Mononuclear cell (primary cell): ENCODE data around the gene OGG1. TPM values are rescaled to one million over a fixed set of nuclear protein-coding genes. Genes with fewer than 3 reads are reported as not detected.

Source experiments
- H3K27me3 ChIP-seq: 2 replicates; pipeline ENCODE4 v1.6.0; 2011; ENCODE audit warnings: low read length, control low read depth; ENCODE audit not compliant: insufficient read depth
- H3K4me1 ChIP-seq: 2 replicates; pipeline ENCODE4 v1.5.1; 2011; ENCODE audit warnings: mild to moderate bottlenecking, low read length, control low read depth; ENCODE audit not compliant: insufficient read depth
- H3K4me3 ChIP-seq: 2 replicates; pipeline ENCODE4 v1.5.1; 2011; ENCODE audit warnings: mild to moderate bottlenecking, low read length, moderate library complexity
- H3K9me3 ChIP-seq: 2 replicates; pipeline ENCODE4 v1.5.1; 2011; ENCODE audit warnings: low read depth, mild to moderate bottlenecking, control low read depth, low read length
- total RNA-seq: library from RNA; depleted of rRNA; stranded (reverse); fragments of >200 nt; gene quantifications from one replicate; pipeline ENCODE4 v1.2.3, GENCODE V29; 2012

The OGG1 gene
- total RNA-seq, 1 donor, result 7.8 TPM

DNA sequence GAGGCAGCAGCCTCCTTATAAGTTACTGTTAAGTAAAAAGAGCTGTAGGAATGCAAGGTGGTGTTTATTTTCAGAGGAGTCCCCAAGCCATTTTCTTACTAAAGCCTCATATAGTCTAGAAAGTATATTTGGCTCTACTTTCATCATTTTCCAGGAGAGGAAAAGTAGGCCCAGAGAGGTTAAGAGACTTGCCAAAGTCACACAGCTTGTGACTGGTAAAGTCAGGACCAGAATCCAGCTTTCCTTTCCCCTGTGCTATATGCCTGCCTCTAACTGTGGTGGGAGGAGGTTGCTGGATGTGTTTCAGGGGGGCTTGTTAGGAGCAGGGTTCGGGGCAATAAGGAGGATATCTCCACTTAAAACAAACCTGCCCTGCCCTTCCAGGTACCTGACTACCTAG is 7.2 kb upstream of the OGG1 start:
- no peaks in the 10 kb centered on the region for H3K27me3 ChIP-seq
- H3K9me3 ChIP-seq, result no peaks in the 10 kb centered on the region
- no peak overlapping the region for H3K4me3 ChIP-seq
- no peaks in the 10 kb centered on the region for H3K4me1 ChIP-seq

DNA sequence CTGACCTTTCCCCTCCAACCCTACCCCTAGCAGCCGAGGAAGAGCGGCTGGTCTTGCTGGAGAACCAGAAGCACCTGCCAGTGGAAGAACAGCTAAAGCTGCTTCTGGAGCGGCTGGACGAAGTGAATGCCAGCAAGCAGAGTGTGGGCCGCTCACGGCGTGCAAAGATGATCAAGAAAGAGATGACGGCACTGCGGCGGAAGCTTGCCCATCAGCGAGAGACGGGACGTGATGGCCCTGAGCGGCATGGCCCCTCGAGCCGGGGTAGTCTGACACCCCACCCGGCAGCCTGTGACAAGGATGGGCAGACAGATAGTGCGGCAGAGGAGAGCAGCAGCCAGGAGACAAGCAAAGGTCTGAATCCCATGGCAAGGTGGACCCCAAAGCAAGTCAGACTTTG is 6.2 kb upstream of the OGG1 start:
- Histone ChIP-seq H3K9me3 (no peaks in the 10 kb centered on the region), H3K27me3 (no peaks in the 10 kb centered on the region), H3K4me3 (no peak overlapping the region), H3K4me1 (no peaks in the 10 kb centered on the region)

DNA sequence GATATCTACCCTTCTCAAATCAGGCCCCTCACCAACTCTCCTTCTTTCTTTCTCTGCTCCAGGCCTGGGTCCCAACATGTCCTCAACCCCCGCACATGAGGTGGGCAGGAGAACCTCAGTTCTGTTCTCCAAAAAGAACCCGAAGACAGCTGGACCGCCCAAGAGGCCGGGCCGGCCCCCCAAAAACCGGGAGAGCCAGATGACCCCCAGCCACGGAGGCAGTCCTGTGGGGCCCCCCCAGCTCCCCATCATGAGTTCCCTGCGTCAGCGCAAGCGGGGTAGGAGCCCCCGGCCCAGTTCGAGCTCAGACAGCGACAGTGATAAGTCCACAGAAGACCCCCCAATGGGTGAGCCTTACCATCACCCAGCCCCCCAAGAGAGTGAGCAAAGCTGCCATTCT is 5.6 kb upstream of the OGG1 start:
- Histone ChIP-seq H3K9me3 (no peaks in the 10 kb centered on the region), H3K27me3 (no peaks in the 10 kb centered on the region), H3K4me3 (no peak overlapping the region), H3K4me1 (peaks cover 3% of the 10 kb centered on the region)

DNA sequence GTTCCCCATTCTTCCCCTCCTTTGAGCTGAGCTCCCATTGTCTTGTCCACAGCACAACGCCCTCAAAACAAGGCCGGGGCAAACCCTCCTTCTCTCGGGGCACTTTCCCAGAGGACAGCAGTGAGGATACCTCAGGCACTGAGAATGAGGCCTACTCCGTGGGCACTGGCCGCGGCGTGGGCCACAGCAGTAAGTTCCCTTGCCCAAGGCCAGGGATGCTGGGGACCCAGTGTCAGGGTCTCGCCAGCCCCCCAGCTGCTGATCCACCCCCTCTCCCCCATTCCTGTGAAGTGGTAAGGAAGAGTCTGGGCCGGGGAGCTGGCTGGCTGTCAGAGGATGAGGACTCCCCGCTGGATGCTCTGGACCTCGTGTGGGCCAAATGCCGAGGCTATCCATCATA is 4.2 kb upstream of the OGG1 start:
- Histone ChIP-seq H3K4me3 (no peak overlapping the region), H3K9me3 (no peaks in the 10 kb centered on the region), H3K27me3 (no peaks in the 10 kb centered on the region), H3K4me1 (peaks cover 11% of the 10 kb centered on the region)

DNA sequence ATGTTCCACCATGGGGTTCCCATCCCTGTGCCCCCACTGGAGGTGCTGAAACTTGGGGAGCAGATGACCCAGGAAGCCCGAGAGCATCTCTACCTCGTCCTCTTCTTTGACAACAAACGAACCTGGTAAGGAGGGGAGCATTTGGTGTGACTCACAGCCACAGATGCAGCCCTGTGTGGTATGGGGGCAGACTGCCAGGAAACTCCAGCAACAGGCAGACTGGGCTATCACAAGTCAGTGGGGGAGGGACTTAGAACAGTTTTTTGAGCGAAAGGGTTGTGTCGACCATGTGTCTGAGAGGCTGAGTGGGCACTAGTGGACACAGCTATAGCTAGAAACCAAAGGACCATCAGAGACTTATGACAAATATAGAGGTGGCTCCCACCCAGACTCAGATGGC is 3.4 kb upstream of the OGG1 start:
- no peaks in the 10 kb centered on the region for H3K9me3 ChIP-seq

DNA sequence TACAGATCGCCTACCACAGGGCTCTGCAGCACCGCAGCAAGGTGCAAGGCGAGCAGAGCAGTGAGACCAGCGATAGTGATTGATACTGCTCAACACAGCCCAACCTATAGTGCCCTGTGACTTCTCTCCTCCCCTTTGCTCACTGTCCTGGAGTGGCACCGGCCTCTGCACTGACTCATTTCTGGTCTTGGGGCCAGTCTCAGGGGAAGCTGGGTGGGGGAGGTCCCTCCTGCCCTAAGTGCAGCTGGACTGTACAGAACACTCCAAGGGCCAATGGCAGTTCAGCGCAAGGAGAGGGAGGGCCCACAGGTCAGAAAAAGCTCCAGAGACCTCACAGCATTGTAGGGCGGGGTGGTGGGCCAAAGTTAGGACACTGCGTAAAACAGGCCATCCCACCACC is 2.5 kb upstream of the OGG1 start:
- no peak overlapping the region for H3K4me3 ChIP-seq
- peaks cover 27% of the 10 kb centered on the region for H3K4me1 ChIP-seq
- no peaks in the 10 kb centered on the region for H3K9me3 ChIP-seq
- H3K27me3 ChIP-seq, result no peaks in the 10 kb centered on the region

More for the DNA sequence above, 3.4 kb upstream of the OGG1 start:
- H3K27me3 ChIP-seq, result no peaks in the 10 kb centered on the region
- H3K4me1 ChIP-seq, result peaks cover 19% of the 10 kb centered on the region
- no peak overlapping the region for H3K4me3 ChIP-seq

DNA sequence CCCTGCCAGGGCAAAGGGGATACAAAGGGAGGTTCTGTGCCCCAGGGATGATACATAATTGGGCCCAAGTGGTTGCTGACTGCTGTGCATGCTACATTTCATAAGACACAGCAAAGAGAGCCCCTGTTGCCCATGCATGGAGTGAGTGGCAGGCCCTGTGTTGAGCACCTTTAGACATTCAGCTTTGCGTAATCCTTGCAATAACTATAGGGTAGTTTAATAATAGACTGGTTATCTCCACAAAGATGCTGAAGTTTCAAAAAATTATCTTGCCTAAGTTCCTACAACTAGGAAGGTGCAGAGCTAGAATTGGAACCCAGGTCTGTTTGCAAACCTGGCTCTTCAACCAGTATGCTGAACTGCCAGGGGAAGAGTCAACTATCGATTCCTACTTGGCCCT is 1.7 kb upstream of the OGG1 start:
- peaks cover 29% of the 10 kb centered on the region for H3K4me1 ChIP-seq
- H3K9me3 ChIP-seq, result no peaks in the 10 kb centered on the region
- no peaks in the 10 kb centered on the region for H3K27me3 ChIP-seq
- no peak overlapping the region for H3K4me3 ChIP-seq

DNA sequence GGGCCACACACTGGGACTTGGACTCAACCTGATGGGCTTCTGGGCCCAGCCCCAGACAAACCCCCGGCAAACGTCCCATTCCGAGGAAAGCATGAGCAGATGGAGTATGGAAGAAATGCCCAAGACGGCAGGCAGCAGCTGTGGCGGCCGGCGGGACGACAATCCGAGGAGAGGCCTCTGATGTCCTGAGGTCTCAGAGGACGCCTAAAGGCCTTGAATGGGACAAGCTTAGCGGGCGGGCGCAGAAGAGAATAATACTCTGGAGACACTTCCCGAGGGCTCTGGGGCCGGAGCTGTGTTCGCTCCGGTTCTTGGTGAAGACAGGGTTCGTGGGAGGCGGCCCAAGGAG is 482 bp upstream of the OGG1 start:
- no peaks in the 10 kb centered on the region for H3K9me3 ChIP-seq
- peak overlapping the region; percentile 58 for H3K4me3 ChIP-seq

DNA sequence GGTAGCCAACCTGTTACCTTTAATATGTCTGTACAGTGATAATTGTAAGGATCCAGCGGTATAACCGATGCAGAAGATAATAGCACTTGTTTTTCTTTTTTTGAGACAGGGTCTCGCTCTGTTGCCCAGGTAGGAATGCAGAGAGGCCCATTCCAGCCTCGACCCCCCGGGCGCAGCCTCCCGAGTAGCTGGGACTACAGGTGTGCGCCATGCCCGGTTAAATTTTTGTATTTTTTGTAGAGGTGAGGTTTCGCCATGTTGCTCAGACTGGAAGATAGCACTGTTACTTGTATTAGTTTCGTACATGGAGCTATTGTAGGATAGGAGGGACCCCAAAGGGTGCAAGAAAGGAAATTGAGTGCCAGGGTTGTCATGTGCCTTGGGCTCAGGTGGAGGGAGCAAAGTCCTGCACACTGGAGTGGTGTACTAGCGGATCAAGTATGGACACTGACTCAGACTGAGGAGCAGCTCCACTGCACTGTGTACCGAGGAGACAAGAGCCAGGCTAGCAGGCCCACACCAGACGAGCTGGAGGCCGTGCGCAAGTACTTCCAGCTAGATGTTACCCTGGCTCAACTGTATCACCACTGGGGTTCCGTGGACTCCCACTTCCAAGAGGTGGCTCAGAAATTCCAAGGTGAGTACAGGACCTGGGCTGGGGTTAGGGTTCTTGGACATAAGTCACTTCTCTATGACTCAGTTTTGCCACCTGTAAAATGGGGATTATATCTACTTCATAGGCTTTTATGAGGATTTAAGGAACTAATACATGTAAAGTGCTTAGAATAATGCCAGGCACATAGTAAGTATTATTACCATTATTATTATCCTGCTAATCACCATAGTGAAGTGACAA is 1.0 kb downstream of the OGG1 start:
- H3K9me3 ChIP-seq, result no peaks in the 10 kb centered on the region
- H3K27me3 ChIP-seq, result no peaks in the 10 kb centered on the region
- H3K4me3 ChIP-seq, result peak overlapping the region; percentile 58
- H3K4me1 ChIP-seq, result peaks cover 45% of the 10 kb centered on the region

More for the DNA sequence above, 482 bp upstream of the OGG1 start:
- H3K4me1 ChIP-seq, result peaks cover 32% of the 10 kb centered on the region
- H3K27me3 ChIP-seq, result no peaks in the 10 kb centered on the region

DNA sequence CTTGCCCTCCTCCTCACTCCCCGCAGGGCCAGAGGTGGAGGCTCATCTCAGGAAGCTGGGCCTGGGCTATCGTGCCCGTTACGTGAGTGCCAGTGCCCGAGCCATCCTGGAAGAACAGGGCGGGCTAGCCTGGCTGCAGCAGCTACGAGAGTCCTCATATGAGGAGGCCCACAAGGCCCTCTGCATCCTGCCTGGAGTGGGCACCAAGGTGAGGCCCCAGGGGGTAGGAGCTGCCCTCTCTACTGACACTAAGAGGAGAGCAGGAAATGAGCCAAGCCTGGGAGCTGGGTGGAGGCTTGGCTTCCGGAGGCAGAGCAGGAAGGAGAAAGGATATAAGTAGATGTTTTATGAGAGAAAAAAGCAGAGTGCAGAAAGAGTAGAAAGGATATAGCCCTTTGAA is 4.9 kb downstream of the OGG1 start:
- Histone ChIP-seq H3K4me3 (no peak overlapping the region), H3K27me3 (no peaks in the 10 kb centered on the region), H3K4me1 (peaks cover 38% of the 10 kb centered on the region), H3K9me3 (no peaks in the 10 kb centered on the region)

DNA sequence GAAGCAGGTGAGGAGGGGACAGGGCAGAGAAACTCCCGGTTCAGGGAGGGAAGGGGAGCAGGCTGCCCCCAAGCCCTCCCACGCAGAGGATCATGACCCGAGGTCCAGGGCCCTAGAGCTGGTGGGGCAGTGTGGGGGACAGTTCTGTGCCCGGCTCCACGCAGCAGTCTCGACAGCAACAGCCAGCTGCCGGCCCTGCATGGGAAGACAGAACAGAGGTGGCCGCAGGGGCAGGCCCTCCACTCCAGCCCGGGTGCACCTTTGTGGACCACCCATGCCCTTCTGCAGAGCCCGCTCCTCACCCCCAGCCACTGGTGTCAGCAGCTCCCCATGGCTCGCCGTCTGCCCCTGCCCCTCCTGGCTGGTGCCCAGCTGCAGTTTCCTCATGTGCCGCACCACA is 7.7 kb downstream of the OGG1 start:
- Histone ChIP-seq H3K4me1 (peaks cover 16% of the 10 kb centered on the region), H3K27me3 (no peaks in the 10 kb centered on the region), H3K4me3 (no peak overlapping the region), H3K9me3 (no peaks in the 10 kb centered on the region)

DNA sequence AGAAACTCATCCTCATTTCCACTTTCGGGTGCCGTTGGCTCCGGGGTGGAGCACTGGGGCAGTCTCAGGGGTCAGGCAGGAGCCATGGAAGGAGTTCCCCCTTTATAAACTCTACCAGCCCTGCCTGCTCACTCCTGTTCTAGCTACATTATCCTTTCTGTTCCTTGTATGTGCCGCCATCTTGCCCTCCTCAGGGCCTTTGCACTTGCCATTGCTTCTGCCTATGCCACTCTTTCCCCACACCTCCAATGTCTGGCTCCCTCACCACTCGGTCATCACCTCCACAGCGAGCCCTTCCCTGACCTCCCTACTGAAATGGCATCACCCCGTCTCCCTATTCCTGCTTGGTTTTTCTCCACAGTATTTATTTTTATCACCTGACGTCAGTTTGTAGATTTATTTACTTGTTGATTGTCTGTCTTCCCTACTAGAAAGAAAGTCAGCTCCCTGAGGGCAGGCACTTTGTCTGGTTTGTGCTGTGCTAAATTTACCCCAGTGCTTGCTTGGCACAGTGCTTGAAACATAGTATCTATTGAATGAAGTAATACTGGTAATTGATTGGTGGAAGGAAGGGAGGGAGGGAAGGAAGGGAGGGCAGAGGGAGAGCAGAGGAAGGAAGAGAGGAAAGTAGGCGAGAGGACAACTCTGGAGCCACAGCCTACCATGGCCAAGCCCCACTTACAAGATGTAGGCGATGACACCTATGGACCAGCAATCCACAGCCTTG is 11.2 kb downstream of the OGG1 start:
- Histone ChIP-seq H3K9me3 (no peaks in the 10 kb centered on the region), H3K27me3 (no peaks in the 10 kb centered on the region), H3K4me1 (no peaks in the 10 kb centered on the region), H3K4me3 (no peak overlapping the region)

DNA sequence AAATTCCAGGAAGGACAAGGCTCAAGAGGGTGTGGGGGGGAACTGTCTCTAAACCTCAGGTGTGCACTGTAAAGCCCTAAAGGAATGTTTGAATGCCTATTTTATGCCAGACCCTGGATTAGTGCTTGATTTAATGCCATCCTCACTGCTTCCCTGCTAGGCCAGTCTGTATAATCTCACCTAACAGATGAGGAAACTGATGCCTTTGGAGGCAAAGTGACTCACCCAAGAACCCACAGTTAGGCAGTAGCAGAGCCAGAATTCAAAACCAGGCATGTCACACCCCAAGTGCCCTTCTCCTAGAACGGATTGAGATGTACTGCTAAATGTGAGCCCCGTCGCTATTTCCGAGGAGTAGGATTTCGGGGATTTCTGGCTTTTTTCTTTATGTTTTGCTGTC is 12.2 kb downstream of the OGG1 start:
- Histone ChIP-seq H3K4me1 (peaks cover 6% of the 10 kb centered on the region), H3K4me3 (no peak overlapping the region), H3K27me3 (no peaks in the 10 kb centered on the region), H3K9me3 (no peaks in the 10 kb centered on the region)

DNA sequence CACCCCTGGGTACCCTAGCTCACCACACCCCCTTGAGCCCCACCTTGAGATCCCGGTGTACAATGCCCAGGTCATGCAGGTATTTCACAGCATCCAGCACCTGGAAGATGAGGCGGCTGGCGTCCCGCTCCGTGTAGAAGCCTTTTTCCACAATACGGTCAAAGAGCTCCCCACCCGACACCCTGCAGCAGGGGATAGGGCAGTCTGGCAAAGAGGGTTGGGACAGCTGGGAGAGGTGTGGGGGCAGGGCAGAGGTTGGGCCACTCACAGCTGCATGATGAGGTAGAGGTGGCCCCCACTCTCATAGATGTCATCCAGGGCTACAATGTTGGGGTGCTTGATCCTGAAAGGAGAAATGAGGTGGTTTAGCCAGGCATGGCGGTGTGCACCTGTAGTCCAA is 13.1 kb downstream of the OGG1 start:
- Histone ChIP-seq H3K9me3 (no peaks in the 10 kb centered on the region), H3K4me3 (no peak overlapping the region)

DNA sequence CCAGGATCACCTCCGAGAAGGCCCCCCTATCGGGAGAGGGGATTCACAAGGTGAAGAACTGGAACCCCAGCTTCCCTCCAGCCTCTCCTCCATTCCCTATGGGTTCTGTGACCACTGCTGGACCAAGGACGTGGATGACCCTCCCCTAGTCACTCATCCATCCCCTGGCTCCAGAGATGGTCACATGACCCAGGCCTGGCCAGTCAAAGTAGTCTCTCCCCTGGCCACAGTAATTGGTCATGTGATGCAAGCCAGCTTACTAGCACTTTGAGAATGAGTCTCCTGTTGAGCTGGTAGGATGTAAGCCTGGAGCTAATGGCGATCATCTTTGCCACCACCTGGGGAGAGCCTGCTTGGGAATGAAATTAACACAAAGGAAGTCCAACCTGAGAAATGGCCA is 16.1 kb downstream of the OGG1 start:
- peaks cover 45% of the 10 kb centered on the region for H3K4me1 ChIP-seq
- no peak overlapping the region for H3K4me3 ChIP-seq
- no peaks in the 10 kb centered on the region for H3K9me3 ChIP-seq
- no peaks in the 10 kb centered on the region for H3K27me3 ChIP-seq

More for the DNA sequence above, 13.1 kb downstream of the OGG1 start:
- H3K4me1 ChIP-seq, result peaks cover 16% of the 10 kb centered on the region
- H3K27me3 ChIP-seq, result no peaks in the 10 kb centered on the region

DNA sequence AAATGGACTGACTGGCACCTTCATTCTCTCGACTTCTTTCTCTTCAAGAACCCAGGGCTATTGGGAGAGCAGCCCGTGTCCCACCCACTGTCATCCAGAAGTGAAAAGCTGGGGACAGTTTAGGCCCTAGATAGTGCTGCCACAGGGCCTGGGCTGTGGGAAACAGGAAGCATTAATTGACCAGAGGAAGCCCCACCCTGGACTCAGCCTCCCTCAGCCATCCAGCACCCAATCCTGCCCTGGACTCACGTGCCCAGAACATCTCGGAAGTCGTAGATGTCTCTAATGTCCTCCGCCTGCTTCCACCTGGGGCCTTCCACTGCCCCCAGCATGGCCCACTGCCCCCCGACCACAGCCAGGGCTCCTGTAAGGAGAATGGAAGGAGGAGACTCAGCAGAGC is 17.7 kb downstream of the OGG1 start:
- Histone ChIP-seq H3K27me3 (no peaks in the 10 kb centered on the region), H3K4me1 (peaks cover 45% of the 10 kb centered on the region), H3K9me3 (no peaks in the 10 kb centered on the region), H3K4me3 (no peak overlapping the region)
